ENCODE measurements around the gene RNLS.
"Not testable (repeated sequence)": the region's sequence is repeated elsewhere in the genome, so short reads cannot be mapped to it uniquely, and the experiment has no call there.

Gene RNLS

DNA sequence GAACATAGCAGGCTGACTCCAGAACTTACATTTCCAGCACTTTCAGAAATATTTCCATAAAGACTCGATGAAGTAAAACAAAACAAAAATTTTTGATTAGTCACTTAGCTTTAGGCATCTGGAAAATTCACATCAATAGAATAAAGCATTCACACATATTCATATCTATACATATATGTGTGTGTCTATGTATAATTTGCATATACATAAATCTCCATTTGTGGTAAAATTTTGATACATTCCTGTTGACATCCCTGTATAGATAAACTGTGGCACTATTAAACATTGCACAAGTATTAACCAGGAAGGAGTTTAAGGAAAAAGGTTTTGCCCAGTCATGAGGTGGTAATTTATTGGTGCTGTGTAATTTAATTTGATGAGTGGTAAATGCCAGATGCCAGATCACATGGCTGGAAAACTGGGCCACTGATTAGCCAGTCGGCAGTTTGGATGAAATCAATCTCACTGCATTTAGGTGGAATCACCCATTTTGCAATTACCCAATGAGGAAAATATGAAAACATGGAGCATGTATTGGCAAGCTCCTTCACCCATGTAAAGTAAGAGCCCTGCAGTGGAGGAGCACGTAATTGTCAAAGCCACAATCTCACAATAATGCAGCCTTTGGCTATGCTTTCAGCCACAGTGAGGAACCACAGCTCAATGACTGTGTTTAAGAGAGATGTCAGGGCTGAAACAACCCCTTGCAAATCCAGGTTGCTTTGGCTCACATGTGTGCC lies 294.6 kb downstream of the RNLS start:
- DNase-seq, result no peak

DNA sequence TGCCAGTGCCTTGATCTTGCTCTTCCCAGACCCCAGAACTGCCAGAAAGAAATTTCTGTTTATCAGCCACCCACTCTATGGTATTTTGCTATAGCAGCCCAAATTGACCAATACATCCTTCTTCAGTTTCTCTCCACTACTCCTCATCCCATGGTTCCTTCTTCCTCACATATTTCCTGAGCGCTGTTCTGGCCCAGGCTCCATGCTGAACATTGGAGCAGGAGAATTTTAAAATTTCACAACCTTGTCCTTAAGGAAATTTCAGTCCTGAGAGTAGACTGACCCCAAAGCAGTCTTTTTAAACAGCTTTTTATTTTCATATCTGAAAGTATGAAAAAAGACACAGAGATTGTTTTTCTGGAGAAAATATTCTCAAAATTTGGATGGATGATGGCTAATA lies 297.1 kb downstream of the RNLS start:
- DNase-seq, result no peak

DNA sequence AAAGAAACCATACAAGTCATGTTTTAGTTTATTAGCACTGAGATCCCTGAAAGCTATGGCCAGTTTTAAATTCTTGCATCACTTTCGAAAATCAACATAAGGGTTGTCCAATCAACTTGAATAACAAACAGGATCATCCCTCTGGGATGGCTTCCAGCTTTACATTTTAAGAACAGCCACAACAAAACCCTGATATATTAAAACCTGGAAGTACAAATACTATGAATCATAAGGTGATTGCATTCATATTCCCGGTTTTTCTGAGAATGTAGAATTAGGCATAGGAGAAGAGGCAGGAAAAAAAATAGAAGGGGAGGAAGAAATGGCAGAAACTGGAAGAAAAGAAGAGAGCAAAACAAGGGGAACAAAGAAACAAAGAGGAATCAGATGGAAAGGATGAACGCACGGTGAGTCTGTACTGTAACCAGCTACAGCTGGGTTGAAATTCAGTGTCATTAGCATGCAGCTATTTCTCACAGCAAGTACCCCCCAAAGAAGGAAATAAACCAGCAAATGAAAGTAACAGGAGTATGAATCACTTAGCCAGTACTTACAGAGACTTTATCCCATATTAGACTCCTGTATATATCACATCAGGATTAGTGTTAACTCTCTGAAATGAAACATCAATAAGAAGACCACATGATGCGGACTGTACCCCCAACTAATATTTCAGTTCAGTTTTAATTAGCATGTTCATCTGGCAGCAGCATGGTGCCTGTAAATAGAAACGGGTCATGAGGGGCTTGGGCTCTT lies 301.3 kb downstream of the RNLS start:
- DNase-seq, result no peak

DNA sequence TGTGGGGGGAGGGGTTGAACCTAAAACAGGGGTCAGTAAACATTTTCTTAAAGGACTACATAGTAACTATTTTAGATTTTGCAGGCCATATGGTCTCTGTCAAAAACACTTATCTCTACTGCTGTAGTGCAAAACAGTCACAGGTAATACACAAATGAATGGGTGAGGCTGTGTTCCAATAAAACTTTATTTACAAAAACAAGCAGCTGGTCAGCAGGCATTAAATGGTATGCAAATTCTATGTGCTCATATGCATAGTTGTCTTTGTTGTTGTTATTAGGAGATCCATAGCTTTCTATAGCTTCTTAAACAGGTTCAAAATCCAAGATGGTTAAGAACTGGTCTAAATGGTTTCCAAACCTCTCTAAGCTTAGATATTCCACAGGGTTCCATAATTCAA lies 302.6 kb downstream of the RNLS start:
- no peak for DNase-seq

DNA sequence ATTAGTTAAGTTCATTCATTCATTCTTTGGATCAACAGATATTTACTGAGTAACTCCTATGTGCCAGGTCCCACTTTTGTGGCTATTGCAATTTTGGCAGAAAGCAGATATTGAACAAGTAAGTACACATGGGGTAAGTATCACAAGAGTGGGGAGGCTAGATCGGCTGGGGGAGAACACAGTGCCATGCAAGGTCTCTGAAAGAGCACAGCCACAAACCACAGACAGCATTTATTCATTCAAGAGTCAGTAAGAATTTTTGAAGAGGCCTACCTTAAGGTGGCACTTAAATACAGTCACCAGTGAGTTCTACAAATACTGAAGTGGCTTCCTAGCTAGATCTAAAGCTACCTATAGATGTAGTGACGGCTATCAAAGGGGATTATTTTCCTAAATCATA lies 304.2 kb downstream of the RNLS start:
- no peak for DNase-seq

DNA sequence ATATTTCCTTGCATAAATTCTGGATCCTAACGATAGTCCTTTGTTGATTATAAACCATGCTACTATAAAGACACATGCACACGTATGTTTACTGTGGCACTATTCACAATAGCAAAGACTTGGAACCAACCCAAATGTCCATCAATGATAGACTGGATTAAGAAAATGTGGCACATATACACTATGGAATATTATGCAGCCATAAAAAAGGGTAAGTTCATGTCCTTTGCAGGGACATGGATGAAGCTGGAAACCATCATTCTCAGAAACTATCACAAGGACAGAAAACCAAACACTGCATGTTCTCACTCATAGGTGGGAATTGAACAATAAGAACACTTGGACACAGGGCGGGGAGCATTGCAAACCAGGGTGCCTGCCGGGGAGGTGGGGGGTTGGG lies 306.2 kb downstream of the RNLS start:
- not testable (repeated sequence) for DNase-seq

DNA sequence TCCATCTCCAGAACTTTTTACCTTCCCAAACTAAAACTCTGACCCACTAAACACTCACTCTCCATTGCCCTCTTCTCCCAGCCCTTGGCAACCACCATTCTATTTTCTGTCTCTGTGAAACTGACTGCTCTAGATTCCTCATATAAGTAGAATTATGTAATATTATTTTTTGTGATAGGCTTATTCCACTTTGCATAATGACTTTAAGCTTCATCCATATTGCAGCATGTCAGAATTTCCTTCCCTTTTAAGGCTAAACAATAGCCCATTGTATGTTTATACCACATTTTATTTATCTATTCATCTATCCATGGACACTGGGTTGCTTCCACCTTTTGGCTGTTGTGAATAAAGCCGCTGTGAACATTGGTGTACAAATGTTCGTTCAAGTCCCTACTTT lies 308.8 kb downstream of the RNLS start:
- DNase-seq, result no peak

DNA sequence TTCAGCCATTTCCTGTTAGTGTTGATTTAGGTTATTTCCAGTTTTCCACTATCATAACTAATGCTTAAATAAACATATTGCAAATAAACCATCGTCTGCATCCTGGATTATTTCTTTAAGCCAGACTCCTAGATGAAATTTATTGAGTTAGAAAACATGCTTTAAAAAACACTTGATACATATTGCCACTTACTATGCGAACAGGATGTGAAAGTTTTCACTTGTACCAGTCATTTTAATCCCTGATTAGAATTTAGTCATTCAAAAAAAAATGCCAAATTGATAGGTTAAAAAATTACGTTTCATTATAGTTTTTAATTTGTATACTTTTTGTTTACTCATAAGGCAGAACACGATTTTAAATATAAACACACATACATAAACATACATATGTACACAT lies 309.6 kb downstream of the RNLS start:
- DNase-seq, result no peak

DNA sequence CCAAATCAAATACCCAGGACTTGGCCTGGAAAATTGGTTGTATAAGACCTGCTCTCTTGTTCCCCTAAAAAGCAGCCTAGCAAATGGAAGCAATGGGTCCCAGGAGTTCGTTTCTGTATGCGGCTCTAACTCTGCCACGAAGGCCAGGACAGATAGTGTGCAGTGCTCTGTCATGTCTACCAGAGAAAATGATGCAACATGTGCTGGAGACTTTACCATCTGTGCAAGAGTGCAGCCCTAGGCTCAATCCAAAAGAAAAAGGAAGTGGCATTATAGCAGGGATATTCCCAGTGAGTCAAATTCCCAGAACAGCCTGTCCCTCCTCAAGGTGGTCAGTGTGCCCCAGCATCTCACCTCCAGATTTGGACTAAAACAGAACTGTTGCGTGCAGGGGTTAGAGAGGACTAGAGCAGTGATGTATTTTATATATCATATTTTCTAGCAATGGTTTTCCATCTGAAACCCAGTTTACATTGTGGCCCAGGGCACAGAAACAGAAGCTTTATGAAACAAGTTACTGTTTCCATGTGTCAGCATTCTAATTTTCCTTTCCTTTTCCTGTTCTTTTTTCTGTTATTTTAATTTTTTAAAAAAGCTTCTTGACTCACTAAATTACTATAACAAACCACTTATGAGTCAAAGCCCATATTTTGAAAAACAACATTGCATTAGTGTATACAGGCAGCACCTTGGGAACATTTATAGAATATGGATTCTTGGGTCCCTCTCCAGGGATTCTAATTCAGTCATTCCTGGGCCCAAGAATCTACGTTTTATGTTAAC lies 311.2 kb downstream of the RNLS start:
- DNase-seq, result no peak

DNA sequence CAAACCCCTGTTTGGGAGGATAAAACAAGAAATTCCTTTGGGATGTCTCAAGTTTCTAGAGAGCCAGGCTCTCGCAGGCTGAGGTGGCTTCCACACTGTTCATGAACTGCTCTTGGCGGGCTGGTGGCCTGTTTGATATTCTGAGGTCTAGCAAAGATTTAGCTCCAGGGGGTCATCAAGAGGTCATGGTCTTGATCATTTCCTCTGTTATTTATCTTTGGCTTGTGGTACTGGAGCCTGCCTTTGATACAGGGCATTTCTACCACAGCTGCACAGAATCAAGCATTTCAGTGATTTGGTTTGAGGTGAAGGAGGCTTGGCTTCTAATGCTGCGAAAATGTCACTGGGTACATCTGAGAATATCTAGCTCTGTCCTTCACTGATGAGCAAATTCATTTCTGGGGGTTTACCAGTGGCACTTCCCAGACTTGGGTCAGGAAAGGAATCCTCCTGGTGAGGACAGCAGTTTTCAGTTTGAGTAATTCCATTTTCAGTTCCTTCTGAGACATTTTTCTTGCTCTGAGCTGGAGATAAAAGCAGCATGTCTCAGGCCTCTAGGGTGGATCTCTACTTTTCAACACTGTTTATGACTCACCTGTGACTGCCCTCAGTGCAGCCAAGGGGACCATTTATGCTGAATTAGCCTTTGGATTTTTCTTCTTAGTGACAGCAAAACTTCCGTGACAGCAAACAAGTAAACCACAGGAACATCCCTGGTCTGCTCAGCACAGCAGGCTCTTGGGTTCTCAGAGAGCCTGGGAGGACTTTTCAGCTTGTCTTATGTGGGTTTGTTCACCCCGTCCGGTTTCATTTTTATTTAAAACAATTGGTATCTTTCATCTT lies 312.0 kb downstream of the RNLS start:
- DNase-seq, result no peak

DNA sequence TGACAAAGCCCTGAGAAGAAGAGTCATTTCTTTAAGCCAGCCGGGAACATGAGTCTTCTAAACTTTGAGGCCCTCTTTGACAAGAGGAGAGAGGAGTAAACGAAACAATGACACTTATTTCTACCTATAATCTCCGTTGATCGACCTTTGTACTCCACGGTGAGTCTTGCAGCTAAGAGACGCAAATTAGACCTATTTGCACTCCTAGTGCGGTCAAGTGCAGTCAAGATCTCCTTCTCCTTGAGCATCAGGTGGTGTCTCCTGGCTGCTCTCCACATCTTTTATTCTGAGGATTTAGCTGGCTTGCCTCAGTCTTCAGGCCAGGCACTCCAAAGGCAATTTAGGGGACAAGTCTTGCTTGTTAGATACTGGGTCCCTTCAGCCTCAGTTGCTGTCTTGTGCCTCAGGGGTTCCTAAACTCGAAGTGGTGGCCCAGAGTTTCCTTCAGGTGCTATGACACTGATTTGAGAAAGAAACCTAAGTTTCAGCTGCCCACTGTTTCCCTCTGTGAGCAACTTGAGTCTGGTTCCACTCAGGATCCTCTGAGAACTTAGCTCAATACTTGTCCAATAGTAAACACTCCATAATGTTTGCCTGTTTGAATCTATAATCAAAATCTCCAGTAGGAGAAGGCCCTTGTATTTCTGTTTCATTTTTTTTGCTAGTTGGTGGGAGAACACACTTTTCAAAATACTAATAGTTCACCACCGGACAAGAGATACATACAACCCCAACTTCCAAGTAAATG lies 312.9 kb downstream of the RNLS start:
- no peak for DNase-seq

DNA sequence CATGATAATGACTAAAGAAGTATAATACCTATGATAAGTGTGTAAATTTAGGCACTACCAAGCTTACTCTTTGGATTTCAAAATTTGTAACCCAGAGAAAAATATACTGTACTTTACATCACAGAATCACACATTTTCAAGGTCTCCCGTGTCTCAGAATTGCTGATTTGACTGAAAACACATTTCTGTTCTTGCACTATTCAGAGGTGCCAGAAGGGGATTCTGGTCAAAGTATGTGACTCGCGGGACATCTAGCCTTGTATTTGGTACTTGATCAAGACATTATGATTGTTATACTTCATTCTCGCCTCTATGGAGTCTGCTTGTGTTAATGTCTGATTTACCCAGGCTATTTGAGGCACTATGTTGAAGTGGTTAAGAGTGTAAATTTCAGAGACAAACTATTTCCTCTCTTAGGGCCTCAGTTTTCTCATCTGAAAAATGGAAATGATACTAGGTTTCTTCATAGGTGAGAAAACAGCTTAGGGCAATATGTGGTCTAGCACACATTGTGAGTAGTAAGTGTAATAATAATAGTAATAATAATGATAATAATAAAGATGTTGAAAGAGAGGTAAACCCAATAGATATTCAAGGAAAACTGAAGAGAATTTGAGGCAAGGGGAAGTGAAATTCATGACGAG lies 320.4 kb downstream of the RNLS start:
- no peak for DNase-seq

DNA sequence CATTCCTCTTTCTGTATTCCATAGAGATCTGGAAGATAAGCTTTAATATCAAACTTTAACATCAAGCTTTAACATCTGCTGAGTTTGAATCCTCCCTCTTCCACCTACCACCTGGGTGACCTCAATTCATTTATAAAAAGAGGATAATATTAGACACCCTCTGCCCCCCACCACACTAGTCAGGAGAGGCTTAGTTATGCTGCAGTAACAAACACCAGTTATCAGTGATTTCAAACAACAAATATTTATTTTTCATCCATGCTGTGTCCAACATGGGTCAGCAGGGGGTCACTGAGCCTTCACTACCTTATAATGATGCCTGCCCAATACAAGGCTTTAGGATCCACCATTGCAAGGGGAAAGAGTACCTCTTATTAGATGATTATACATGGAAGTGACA lies 322.0 kb downstream of the RNLS start:
- DNase-seq, result no peak

DNA sequence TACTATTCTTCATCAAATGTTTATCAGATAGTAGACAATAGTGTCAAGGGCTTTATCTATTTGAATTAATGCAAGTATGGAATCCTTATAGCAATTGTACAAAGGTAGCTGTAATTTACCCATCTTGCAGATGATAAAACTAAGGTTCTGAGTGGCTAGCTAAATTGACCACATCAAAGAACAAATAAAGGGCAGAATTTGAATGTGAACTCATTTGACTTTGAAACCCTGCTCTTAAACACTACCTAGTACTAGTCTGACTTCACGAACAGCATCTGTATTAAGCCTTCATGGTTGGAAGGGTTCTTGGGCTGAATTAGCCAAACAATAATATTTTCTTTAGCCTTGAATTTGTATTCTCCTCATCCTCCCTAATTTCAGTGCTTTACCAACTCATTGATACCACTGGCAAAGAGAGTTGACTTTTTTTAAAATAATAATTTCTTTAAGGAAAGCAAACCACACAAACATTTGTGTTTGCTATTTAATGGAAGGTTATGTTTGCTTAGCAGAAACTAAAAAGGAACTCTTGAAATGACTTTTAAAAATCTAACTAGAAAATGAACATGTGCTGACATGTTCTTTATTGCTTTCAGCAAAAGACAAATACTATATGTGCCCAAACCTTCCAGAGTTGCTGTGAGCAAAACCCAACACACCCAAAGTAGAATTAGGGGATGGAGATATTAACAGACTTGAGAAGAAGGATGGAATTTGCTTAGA lies 322.6 kb downstream of the RNLS start:
- no peak for DNase-seq

DNA sequence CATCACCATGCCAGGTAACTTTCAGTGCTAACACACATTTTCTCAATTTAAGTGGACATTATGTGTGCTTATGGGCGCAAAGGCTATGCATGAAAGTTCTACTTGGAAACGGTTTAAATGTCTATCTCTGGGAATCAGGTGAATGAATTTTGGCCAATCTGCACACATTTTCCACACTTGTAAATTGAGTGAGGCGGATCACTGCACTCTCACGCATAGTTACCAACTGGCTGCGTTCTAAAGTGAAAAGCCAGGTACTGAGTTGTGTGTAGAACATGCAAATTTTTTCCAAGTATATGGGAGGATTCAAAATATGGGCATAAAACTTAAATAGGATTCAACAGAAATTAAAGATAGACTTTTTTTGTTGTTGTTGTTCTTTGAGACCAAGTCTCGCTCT lies 323.7 kb downstream of the RNLS start:
- no peak for DNase-seq

DNA sequence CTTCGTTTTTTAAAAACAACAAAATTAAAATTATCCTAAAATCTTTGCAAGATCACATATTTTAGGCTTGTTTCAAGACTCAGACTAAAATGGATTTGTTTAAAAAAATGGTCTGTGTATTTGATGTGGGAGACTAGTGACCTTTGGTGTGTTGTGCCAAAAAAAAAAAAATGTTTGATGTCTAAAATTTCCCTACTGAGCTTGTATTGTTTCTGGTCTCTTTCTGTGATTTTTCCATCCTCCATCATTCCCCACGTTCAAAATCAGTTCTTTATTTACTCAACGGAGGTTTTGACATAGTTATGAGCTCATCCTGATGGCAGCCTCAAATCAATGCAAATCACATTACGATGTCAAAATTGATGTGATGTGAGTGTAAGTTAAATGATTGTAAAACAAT lies 326.2 kb downstream of the RNLS start:
- DNase-seq, result no peak

DNA sequence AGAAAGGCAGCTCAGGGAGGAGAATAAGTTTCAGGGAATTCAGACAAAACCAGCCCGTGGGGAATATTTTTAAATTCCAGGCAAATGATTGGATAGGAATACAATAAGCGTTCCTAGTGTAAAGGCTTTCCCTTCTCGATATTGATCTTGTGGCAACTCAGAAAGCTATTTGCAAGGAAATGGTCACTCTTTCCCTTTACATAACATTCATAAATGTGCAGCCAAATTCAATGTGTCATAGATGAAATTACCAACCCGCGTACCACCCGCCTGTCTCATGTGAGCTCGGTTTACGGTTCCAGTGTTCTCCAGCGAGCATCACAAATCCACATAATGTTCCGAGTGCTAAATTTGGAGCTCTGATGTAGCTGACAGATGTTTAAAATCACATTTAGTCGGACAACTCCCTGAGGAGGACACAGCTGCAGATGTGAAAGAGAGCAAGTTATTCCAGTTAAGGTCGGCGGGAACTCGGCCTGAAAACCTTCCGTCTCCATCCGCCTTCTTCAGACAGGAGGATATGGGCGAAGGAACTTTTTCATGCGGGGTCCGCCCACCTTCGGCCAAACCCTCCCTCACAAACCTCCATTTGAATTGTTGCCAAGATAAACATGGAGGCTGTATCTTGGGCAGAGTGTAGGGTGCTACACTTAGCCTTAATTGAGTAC lies 327.0 kb downstream of the RNLS start:
- no peak for DNase-seq

DNA sequence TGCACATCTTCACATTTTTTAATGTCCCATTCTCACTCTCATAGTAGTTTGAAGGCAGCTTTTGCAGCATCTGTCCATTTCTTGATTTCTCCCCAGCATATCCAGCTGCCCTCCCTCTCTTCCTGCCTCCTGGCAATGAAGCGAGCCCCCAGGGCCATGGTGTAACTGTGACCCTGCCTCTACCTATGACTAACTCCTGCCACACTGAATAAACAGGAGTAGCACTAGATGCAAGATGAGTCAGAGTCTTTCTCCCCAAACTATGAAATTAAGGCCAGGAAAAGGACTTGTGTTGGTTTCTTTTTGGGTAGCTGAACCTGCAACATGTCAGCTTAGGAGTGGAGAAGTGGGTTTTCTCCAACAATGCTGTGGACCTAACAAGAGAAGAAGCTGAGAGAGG lies 329.0 kb downstream of the RNLS start:
- DNase-seq, result no peak

DNA sequence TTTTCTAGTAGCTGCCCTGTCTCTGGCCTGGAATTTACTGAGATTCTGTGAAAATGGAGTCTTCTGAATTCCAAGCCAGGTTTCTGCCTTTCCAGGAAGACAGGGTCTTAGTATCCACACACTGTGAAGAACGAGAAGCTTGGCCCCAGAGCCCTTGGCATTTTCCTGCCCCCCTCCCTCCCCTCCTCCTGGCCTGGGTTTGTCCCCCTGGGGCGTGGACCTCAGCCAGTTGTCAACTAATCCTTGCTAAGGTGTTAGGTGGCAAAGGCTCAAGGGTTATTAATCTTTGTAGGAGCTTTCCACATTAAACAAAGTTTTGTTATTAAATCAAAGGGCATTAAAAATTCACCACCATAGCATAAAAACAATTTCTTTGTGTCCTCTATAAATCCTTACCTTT lies 329.5 kb downstream of the RNLS start:
- no peak for DNase-seq

DNA sequence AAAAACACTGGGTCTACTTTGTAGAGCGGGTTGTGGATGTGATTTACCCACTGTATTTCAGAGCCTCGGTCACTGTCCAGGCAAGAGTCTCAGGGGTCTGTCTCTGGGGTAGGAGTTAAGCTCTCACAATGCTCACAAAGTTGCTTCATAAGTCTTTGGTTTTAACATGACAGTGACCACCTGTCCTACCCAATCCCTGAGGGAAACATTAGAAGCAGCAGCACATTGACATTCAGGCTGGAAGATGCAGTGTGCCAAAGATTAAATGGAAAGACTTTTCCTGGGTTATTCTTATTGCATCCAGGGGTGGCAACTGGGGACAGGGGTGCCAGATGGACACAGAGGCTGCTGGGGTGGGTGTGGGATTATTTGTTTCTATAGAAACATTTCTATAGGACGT lies 330.0 kb downstream of the RNLS start:
- no peak for DNase-seq

All from activated T-cell treated with anti-CD3 and anti-CD28 coated beads for 4 hours (primary cell).